ENCODE results near the gene B3GALT4. TPM values are rescaled to one million over a fixed set of nuclear protein-coding genes. Genes with fewer than 3 reads are reported as not detected.
A peak's percentile ranks its signal among the peaks of the same experiment; 100 is the strongest.

The B3GALT4 gene
- total and polyA plus RNA-seq, 2 of the 13 experiments (the other 11 are each of a cell fraction or from before 2014, with no cell fraction given): 0.04 to 0.27 TPM

- TF ChIP-seq PLSCR1 (CRISPR knock-in tag; IDR thresholded peaks at IDR 0.05; ENCODE audit: borderline replicate concordance) (no peak), ZNF326 (CRISPR knock-in tag; IDR thresholded peaks at IDR 0.05; ENCODE audit: borderline replicate concordance) (no peak; the same call in 1 of the 2 replicates), ZNF501 (CRISPR knock-in tag; IDR thresholded peaks at IDR 0.05) (no peak), TBL1XR1 (IDR thresholded peaks at IDR 0.05; ENCODE audit: borderline replicate concordance, low read length, partially characterized antibody) (no peak), EED (CRISPR knock-in tag; IDR thresholded peaks at IDR 0.05) (peak; percentile 66; the same call in 1 of the 2 replicates), SMC3 (IDR thresholded peaks at IDR 0.05; ENCODE audit: low read length) (no peak)
Observed at GRCh38 chr6:33313709-33314514, 37.0 kb downstream of the B3GALT4 start, which contains the start of gene TAPBP (continued).

DNA sequence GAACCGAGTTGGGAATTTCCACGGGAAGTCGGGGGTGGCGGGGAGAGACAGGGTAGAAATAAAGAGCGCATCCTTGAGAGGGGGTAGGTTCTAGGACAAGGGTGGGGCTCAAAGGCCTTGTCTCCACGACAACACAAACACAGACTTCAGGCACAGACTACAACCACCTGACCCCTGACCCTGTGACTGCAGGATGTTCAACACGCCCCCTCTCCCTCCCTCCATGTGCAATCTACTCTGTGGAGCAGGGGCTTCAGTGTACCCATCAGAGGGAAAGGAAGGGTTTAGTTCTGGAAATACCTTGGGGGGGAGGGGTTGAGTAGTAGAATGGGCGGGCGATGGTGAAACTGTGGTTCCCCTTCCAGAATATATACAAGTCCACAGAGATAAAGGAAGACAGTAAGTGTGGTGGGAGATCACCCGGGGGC lies 37.6 kb downstream of the B3GALT4 start:
- intact Hi-C loops (cut with micrococcal nuclease; ENCODE audit: unreplicated experiment): loop anchor here (5.0 kb wide), 1 partner anchor 42 kb away; the partner anchor contains the start of genes RPS18 and VPS52
- 26% methylated on average over 10 of the region's 10 CpGs for WGBS (ENCODE audit: low lambda C conversion rate)
- Histone ChIP-seq H3K9me3 (ENCODE audit: low read length) (no peaks in the 10 kb centered on the region), H3K79me2 (ENCODE audit: insufficient read depth, low read length) (peaks cover 20% of the 10 kb centered on the region), H3K4me1 (ENCODE audit: insufficient read depth, low read length) (peaks cover 38% of the 10 kb centered on the region), H4K20me1 (ENCODE audit: insufficient read depth, low read length) (peaks cover 3% of the 10 kb centered on the region; the same call in 1 of the 2 replicates), H3K36me3 (replicated peaks in 1 of 2; ENCODE audit: control insufficient read depth in 1 of 2, insufficient read depth in 2 of 2, low read length in 2 of 2) (peaks cover 4 to 11% of the 10 kb centered on the region in 2 experiments), H3K4me3 (replicated peaks in 1 of 3; ENCODE audit: insufficient read depth in 1 of 3, low read depth in 2 of 3, low read length in 3 of 3) (peak overlapping the region; percentile 92 to 98 (median 98)), H3K4me2 (ENCODE audit: low read depth, low read length) (peak overlapping the region; percentile 94), H3K9ac (ENCODE audit: insufficient read depth, low read depth, low read length) (peak overlapping the region; percentile 92), H3K27ac (ENCODE audit: extremely low read length, insufficient read depth, low read length) (peak overlapping the region; percentile 83), H3K27me3 (ENCODE audit: control insufficient read depth in 1 of 2, insufficient read depth in 2 of 2, low read length in 2 of 2) (no peaks in the 10 kb centered on the region; a peak in 1 of 5 replicates), H2AFZ (ENCODE audit: low read length) (no peak overlapping the region)
- in situ Hi-C loops (cut with HindIII; ENCODE audit: extremely low pct_ligation_motif_present, low pct_unique_long_range_greater_than_20kb): no loop called here
- ChIA-PET CTCF (ENCODE audit: low intra/inter-chr PET ratio, low total read pairs) (no interaction called here), POLR2A (no interaction called here)
- ATAC-seq: peak; percentile 30
- FAIRE-seq: peak; percentile 77
- DNase-seq (ENCODE audit: low spot score): peak; percentile 80
- no TSS peak for BruUV-seq (replicated peaks)
- no peak for TF ChIP-seq NR3C1 (CRISPR knock-in tag; IDR thresholded peaks at IDR 0.05)
- no peak for TF ChIP-seq HIVEP1 (CRISPR knock-in tag; IDR thresholded peaks at IDR 0.05)
- TF ChIP-seq, protein P1, sequence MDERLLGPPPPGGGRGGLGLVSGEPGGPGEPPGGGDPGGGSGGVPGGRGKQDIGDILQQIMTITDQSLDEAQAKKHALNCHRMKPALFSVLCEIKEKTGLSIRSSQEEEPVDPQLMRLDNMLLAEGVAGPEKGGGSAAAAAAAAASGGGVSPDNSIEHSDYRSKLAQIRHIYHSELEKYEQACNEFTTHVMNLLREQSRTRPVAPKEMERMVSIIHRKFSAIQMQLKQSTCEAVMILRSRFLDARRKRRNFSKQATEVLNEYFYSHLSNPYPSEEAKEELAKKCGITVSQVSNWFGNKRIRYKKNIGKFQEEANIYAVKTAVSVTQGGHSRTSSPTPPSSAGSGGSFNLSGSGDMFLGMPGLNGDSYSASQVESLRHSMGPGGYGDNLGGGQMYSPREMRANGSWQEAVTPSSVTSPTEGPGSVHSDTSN (CRISPR knock-in tag; IDR thresholded peaks at IDR 0.05): no peak
- TF ChIP-seq ZNF775 (CRISPR knock-in tag; IDR thresholded peaks at IDR 0.05; ENCODE audit: borderline replicate concordance): no peak
- no peak for TF ChIP-seq SMARCC2 (IDR thresholded peaks at IDR 0.05)
- TF ChIP-seq, protein P2, sequence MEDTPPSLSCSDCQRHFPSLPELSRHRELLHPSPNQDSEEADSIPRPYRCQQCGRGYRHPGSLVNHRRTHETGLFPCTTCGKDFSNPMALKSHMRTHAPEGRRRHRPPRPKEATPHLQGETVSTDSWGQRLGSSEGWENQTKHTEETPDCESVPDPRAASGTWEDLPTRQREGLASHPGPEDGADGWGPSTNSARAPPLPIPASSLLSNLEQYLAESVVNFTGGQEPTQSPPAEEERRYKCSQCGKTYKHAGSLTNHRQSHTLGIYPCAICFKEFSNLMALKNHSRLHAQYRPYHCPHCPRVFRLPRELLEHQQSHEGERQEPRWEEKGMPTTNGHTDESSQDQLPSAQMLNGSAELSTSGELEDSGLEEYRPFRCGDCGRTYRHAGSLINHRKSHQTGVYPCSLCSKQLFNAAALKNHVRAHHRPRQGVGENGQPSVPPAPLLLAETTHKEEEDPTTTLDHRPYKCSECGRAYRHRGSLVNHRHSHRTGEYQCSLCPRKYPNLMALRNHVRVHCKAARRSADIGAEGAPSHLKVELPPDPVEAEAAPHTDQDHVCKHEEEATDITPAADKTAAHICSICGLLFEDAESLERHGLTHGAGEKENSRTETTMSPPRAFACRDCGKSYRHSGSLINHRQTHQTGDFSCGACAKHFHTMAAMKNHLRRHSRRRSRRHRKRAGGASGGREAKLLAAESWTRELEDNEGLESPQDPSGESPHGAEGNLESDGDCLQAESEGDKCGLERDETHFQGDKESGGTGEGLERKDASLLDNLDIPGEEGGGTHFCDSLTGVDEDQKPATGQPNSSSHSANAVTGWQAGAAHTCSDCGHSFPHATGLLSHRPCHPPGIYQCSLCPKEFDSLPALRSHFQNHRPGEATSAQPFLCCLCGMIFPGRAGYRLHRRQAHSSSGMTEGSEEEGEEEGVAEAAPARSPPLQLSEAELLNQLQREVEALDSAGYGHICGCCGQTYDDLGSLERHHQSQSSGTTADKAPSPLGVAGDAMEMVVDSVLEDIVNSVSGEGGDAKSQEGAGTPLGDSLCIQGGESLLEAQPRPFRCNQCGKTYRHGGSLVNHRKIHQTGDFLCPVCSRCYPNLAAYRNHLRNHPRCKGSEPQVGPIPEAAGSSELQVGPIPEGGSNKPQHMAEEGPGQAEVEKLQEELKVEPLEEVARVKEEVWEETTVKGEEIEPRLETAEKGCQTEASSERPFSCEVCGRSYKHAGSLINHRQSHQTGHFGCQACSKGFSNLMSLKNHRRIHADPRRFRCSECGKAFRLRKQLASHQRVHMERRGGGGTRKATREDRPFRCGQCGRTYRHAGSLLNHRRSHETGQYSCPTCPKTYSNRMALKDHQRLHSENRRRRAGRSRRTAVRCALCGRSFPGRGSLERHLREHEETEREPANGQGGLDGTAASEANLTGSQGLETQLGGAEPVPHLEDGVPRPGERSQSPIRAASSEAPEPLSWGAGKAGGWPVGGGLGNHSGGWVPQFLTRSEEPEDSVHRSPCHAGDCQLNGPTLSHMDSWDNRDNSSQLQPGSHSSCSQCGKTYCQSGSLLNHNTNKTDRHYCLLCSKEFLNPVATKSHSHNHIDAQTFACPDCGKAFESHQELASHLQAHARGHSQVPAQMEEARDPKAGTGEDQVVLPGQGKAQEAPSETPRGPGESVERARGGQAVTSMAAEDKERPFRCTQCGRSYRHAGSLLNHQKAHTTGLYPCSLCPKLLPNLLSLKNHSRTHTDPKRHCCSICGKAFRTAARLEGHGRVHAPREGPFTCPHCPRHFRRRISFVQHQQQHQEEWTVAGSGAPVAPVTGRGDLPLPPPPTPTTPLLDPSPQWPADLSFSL (CRISPR knock-in tag; IDR thresholded peaks at IDR 0.05): no peak
- TF ChIP-seq SRSF4 (IDR thresholded peaks at IDR 0.05; ENCODE audit: low read depth, low read length, poor library complexity, severe bottlenecking): no peak
- TF ChIP-seq ZNF724P (CRISPR knock-in tag; IDR thresholded peaks at IDR 0.05; ENCODE audit: borderline replicate concordance): no peak
